H1 (cell line): ENCODE results near the gene TSPAN5. TPM values are rescaled to one million over a fixed set of nuclear protein-coding genes. Genes with fewer than 3 reads are reported as not detected.
A peak's percentile ranks its signal among the peaks of the same experiment; 100 is the strongest.

ENCODE experiments used
- CTCF ChIA-PET: fragments of 300-600 bp; sonication (Branson Sonifier 250); formaldehyde crosslinking; loops from one replicate; lab custom pipeline; 2021; ENCODE audit not compliant: partially characterized antibody; lab: Charles Lee
- POLR2A ChIA-PET: fragments of 300-600 bp; sonication (Branson Sonifier 250); formaldehyde crosslinking; loops from one replicate; lab custom pipeline; 2021; ENCODE audit warnings: inconsistent platforms; ENCODE audit not compliant: partially characterized antibody; lab: Charles Lee
- DNase-seq, 2 experiments: peaks; one replicate each; pipeline versions ENCODE4 v3.0.0 to v3.0.0-alpha.2; 2010 to 2022; ENCODE audit warnings: low spot score in 2 of 2, low read depth in 1 of 2, mixed read lengths in 1 of 2
- FAIRE-seq: peaks from 2 replicates; lab custom pipeline; 2011; peaks lifted over from hg19 to GRCh38; lab: Jason Lieb, UNC
- H2AFZ ChIP-seq: 2 replicates; pipeline ENCODE4 v1.8.1; 2012; ENCODE audit warnings: low read length, inconsistent platforms
- H2AK5ac ChIP-seq: 2 replicates; pipeline ENCODE4 v1.6.1; 2013; ENCODE audit warnings: low read depth, low read length
- H2BK120ac ChIP-seq: replicated peaks from 2 replicates; pipeline ENCODE3; 2013; ENCODE audit warnings: low read depth, low read length, inconsistent platforms
- H2BK12ac ChIP-seq: 2 replicates; pipeline ENCODE4 v1.6.1; 2013; ENCODE audit warnings: low read depth, low read length
- H2BK15ac ChIP-seq: 2 replicates; pipeline ENCODE4 v1.6.1; 2013; ENCODE audit warnings: low read length
- H2BK20ac ChIP-seq: 2 replicates; pipeline ENCODE4 v1.6.1; 2013; ENCODE audit warnings: low read length
- H2BK5ac ChIP-seq: 2 replicates; pipeline ENCODE4 v1.6.1; 2013; ENCODE audit warnings: low read depth, low read length
- H3K14ac ChIP-seq: 2 replicates; pipeline ENCODE4 v1.6.1; 2013; ENCODE audit warnings: inconsistent platforms; ENCODE audit not compliant: insufficient read length
- H3K18ac ChIP-seq: 2 replicates; pipeline ENCODE4 v1.6.1; 2013; ENCODE audit warnings: low read length; ENCODE audit errors: extremely low read depth
- H3K23ac ChIP-seq: 2 replicates; pipeline ENCODE4 v1.6.1; 2013; ENCODE audit warnings: inconsistent platforms; ENCODE audit not compliant: insufficient read length
- H3K23me2 ChIP-seq: 2 replicates; pipeline ENCODE4 v1.6.1; 2013; ENCODE audit warnings: low read depth, low read length
- H3K27ac ChIP-seq: 2 replicates; pipeline ENCODE4 v1.6.1; 2011; ENCODE audit warnings: low read depth, low read length, inconsistent platforms
- H3K27me3 ChIP-seq, 4 experiments: replicated peaks in 1 of 4; 1 replicate in 1 of 4; 2 replicates in 3 of 4; pipeline versions ENCODE4 v1.6.1 to v1.8.1; 2011 to 2013; ENCODE audit warnings: low read length in 3 of 4, mild to moderate bottlenecking in 3 of 4, inconsistent platforms in 2 of 4, mixed read lengths in 2 of 4, moderate library complexity in 1 of 4; ENCODE audit not compliant: control insufficient read depth in 3 of 4, insufficient read depth in 3 of 4; ENCODE audit errors: extremely low read depth in 1 of 4
- H3K36me3 ChIP-seq, 4 experiments: 2 replicates each; pipeline versions ENCODE4 v1.6.1 to v1.8.1; 2011 to 2013; ENCODE audit warnings: mild to moderate bottlenecking in 4 of 4, low read length in 3 of 4, moderate library complexity in 2 of 4, control low read depth in 1 of 4, inconsistent platforms in 1 of 4; ENCODE audit not compliant: insufficient read depth in 4 of 4, control insufficient read depth in 2 of 4
- H3K4ac ChIP-seq: replicated peaks from 2 replicates; pipeline ENCODE3; 2013; ENCODE audit warnings: low read length, low read depth, mixed read lengths, inconsistent platforms; ENCODE audit not compliant: insufficient read length
- H3K4me1 ChIP-seq, 4 experiments: replicated peaks in 1 of 4; 1 replicate in 1 of 4; 2 replicates in 3 of 4; pipeline versions ENCODE4 v1.6.1 to v1.8.1; 2011 to 2013; ENCODE audit warnings: low read length in 3 of 4, inconsistent platforms in 2 of 4, mixed read lengths in 1 of 4; ENCODE audit not compliant: insufficient read depth in 4 of 4, control insufficient read depth in 3 of 4
- H3K4me2 ChIP-seq, 2 experiments: 2 replicates each; pipeline versions ENCODE4 v1.6.1 to v1.8.1; 2011 to 2013; ENCODE audit warnings: low read depth in 2 of 2, low read length in 2 of 2, control low read depth in 1 of 2, inconsistent platforms in 1 of 2, mild to moderate bottlenecking in 1 of 2; ENCODE audit not compliant: insufficient read depth in 1 of 2
- H3K4me3 ChIP-seq, 4 experiments: fragments of 200-600, 300-600 bp in 1 of 4; sonication (generic), shearing (Covaris generic), sonication (Bioruptor Twin) in 1 of 4; 2 replicates each; pipeline versions ENCODE4 v1.5.1 to v1.8.1; 2011 to 2016; ENCODE audit warnings: low read length in 4 of 4, low read depth in 3 of 4, control low read depth in 2 of 4, inconsistent platforms in 2 of 4, mild to moderate bottlenecking in 2 of 4, mixed read lengths in 1 of 4, moderate library complexity in 1 of 4; ENCODE audit not compliant: insufficient read depth in 2 of 4; ENCODE audit errors: extremely low read depth in 1 of 4
- H3K56ac ChIP-seq: replicated peaks from 2 replicates; pipeline ENCODE3; 2013; ENCODE audit warnings: low read depth, mild to moderate bottlenecking, mixed read lengths, low read length, inconsistent platforms; ENCODE audit not compliant: insufficient read length
- H3K79me1 ChIP-seq: 2 replicates; pipeline ENCODE4 v1.6.1; 2013; ENCODE audit warnings: low read depth, low read length, control low read depth
- H3K79me2 ChIP-seq, 2 experiments: 2 replicates each; pipeline versions ENCODE4 v1.6.1 to v1.8.1; 2012 to 2013; ENCODE audit warnings: low read length in 2 of 2, mild to moderate bottlenecking in 2 of 2, inconsistent platforms in 1 of 2; ENCODE audit not compliant: insufficient read depth in 2 of 2, control insufficient read depth in 1 of 2
- H3K9ac ChIP-seq, 4 experiments: replicated peaks in 1 of 4; 1 replicate in 1 of 4; 2 replicates in 3 of 4; pipeline versions ENCODE4 v1.6.1 to v1.8.1; 2011 to 2013; ENCODE audit warnings: low read depth in 3 of 4, low read length in 3 of 4, control low read depth in 2 of 4, mild to moderate bottlenecking in 2 of 4, moderate library complexity in 2 of 4, inconsistent platforms in 1 of 4; ENCODE audit errors: extremely low read depth in 1 of 4
- H3K9me3 ChIP-seq, 2 experiments: 2 replicates each; pipeline versions ENCODE4 v1.6.1 to v1.8.1; 2012 to 2013; ENCODE audit warnings: mild to moderate bottlenecking in 2 of 2, moderate library complexity in 2 of 2, control low read depth in 1 of 2, inconsistent platforms in 1 of 2, low read depth in 1 of 2, low read length in 1 of 2, mixed read lengths in 1 of 2; ENCODE audit not compliant: insufficient read depth in 2 of 2
- H4K20me1 ChIP-seq, 2 experiments: replicated peaks in 1 of 2; 2 replicates each; pipeline versions ENCODE3 to v1.8.1; 2011 to 2013; ENCODE audit warnings: inconsistent platforms in 2 of 2, low read length in 2 of 2, mild to moderate bottlenecking in 1 of 2; ENCODE audit not compliant: insufficient read depth in 2 of 2, control insufficient read depth in 1 of 2
- H4K5ac ChIP-seq: 2 replicates; pipeline ENCODE4 v1.6.1; 2013; ENCODE audit warnings: low read length, low read depth, mixed read lengths, inconsistent platforms; ENCODE audit not compliant: insufficient read length
- H4K8ac ChIP-seq: 2 replicates; pipeline ENCODE4 v1.8.0; 2013; ENCODE audit warnings: mild to moderate bottlenecking, moderate library complexity, low read length, inconsistent platforms; ENCODE audit not compliant: insufficient read depth; ENCODE audit errors: extremely low read depth
- H4K91ac ChIP-seq: replicated peaks from 2 replicates; pipeline ENCODE3; 2013; ENCODE audit warnings: low read length, mixed read lengths, inconsistent platforms; ENCODE audit not compliant: insufficient read length
- HDAC2 ChIP-seq, 2 experiments: fragments of 300-600 bp in 1 of 2; sonication (generic) in 1 of 2; IDR thresholded peaks; 2 replicates each; pipeline ENCODE4 v1.6.1; 2011 to 2012; ENCODE audit warnings: low read depth in 2 of 2, low read length in 2 of 2, mild to moderate bottlenecking in 2 of 2, moderate library complexity in 2 of 2, borderline replicate concordance in 1 of 2, inconsistent platforms in 1 of 2
- POLR2AphosphoS5 ChIP-seq: IDR thresholded peaks from 2 replicates; pipeline ENCODE4 v1.6.1; 2011; ENCODE audit warnings: low read depth, low read length
- RXRA ChIP-seq: IDR thresholded peaks from 2 replicates; pipeline ENCODE4 v1.6.1; 2011; ENCODE audit warnings: low read depth, mild to moderate bottlenecking, low read length, moderate library complexity; ENCODE audit not compliant: insufficient read depth
- SP1 ChIP-seq: IDR thresholded peaks from 2 replicates; pipeline ENCODE4 v1.6.1; 2011; ENCODE audit warnings: low read depth, low read length
- TAF1 ChIP-seq: IDR thresholded peaks from 2 replicates; pipeline ENCODE4 v1.6.1; 2011; ENCODE audit warnings: mild to moderate bottlenecking, low read depth, low read length
- USF2 ChIP-seq: IDR thresholded peaks from 2 replicates; pipeline ENCODE4 v1.6.1; 2011; ENCODE audit warnings: low read length, improper control_type of control experiment
- YY1 ChIP-seq: IDR thresholded peaks from 2 replicates; pipeline ENCODE4 v1.6.1; 2011; ENCODE audit warnings: low read depth, mild to moderate bottlenecking, low read length
- WGBS, 2 experiments: shearing (Covaris generic) in 1 of 2; methylation state at CpG; one replicate each; pipeline versions ENCODE4 v1.1.6 to v1.1.7; 2013 to 2015; ENCODE audit warnings: low lambda C conversion rate in 2 of 2, mixed read lengths in 2 of 2, inconsistent platforms in 1 of 2, low coverage in 1 of 2, missing lambda C conversion rate in 1 of 2; ENCODE audit not compliant: insufficient replicate concordance in 2 of 2, insufficient coverage in 1 of 2, insufficient read length in 1 of 2; ENCODE audit errors: extremely low coverage in 1 of 2, missing lambda C conversion rate in 1 of 2; 5-methylcytosine and 5-hydroxymethylcytosine counted together
- polyA plus RNA-seq, 7 experiments: library from polyadenylated mRNA; depleted of rRNA in 3 of 7; stranded (reverse) in 5 of 7; unstranded in 2 of 7; fragments of >200 nt in 5 of 7; fragments of 200-250 nt in 2 of 7; gene quantifications; 1 replicate in 5 of 7; 2 replicates in 1 of 7; 4 replicates in 1 of 7; pipeline versions ENCODE4 v1.2.1 to v1.2.3, GENCODE V29; 2011 to 2013; ENCODE audit warnings: missing spikeins in 2 of 7, mixed read lengths in 2 of 7
- total RNA-seq: library from RNA; stranded (reverse); fragmentation: NEBNext Ultra II Directional; extraction: Animal tissue kit (Norgen Biotek cat#: 25700); gene quantifications from 2 replicates; pipeline ENCODE4 v1.2.1, GENCODE V29; 2021

The TSPAN5 gene
- total and polyA plus RNA-seq, 2 of the 8 experiments (the other 6 are each of a cell fraction or from before 2014, with no cell fraction given), result 17.6 to 21.2 TPM

GRCh38 chr4:98603683-98604521, 54.5 kb downstream of the TSPAN5 start:
- CTCF ChIA-PET, result interaction anchor here (1.0 to 1.2 kb wide), 3 partner anchors 16 to 38 kb away, joined by 3 read pairs; no protein-coding TSS in a partner anchor
- Histone ChIP-seq H3K27me3 (no peaks in the 10 kb centered on the region; a peak in 1 of 7 replicates), H3K18ac (no peak overlapping the region), H3K4me2 (peak overlapping the region in 1 of 2 experiments; percentile 30; a peak in 1 of 4 replicates), H3K4me1 (peaks cover 2 to 10% (median 5%) of the 10 kb centered on the region in 4 experiments; a peak in 4 of 7 replicates), H3K9ac (no peak overlapping the region), H2BK5ac (no peak overlapping the region), H3K9me3 (peaks cover 6 to 14% of the 10 kb centered on the region in 2 experiments; a peak in 2 of 4 replicates), H4K5ac (no peak overlapping the region), H4K8ac (no peak overlapping the region), H2BK120ac (no peak overlapping the region), H3K79me2 (peaks cover 0 to 24% of the 10 kb centered on the region in 2 experiments; a peak in 2 of 4 replicates), H2BK15ac (no peak overlapping the region), H3K79me1 (peaks cover 2% of the 10 kb centered on the region), H3K23me2 (no peaks in the 10 kb centered on the region), H3K4me3 (no peak overlapping the region), H3K56ac (no peak overlapping the region), H3K36me3 (no peaks in the 10 kb centered on the region; a peak in 2 of 8 replicates), H3K14ac (no peak overlapping the region), H2BK12ac (no peak overlapping the region), H3K4ac (no peak overlapping the region), H2AK5ac (no peak overlapping the region), H3K27ac (no peak overlapping the region), H2AFZ (no peak overlapping the region), H2BK20ac (no peak overlapping the region), H3K23ac (no peak overlapping the region), H4K20me1 (no peaks in the 10 kb centered on the region), H4K91ac (no peak overlapping the region)
- no peak for DNase-seq
- FAIRE-seq, result no peak
- no peak for TF ChIP-seq USF2
- no peak for TF ChIP-seq SP1
- no peak for TF ChIP-seq RXRA
- no peak for TF ChIP-seq TAF1
- no peak for TF ChIP-seq YY1
- TF ChIP-seq HDAC2 (IDR thresholded peaks at IDR 0.05; ENCODE audit: borderline replicate concordance in 1 of 2, low read depth in 2 of 2, low read length in 2 of 2), result no peak
- TF ChIP-seq POLR2AphosphoS5, result no peak
- 77% methylated on average over 10 of the region's 10 CpGs; no CpG with 5 or more reads in 1 of the 2 experiments for WGBS, 2 experiments
- POLR2A ChIA-PET, result interaction anchor here (1.2 kb wide), 1 partner anchor 67 kb away, joined by 3 read pairs; no protein-coding TSS in a partner anchor
